Breast epithelium (tissue), 3 donors: ENCODE data around the gene ADARB2.

Source experiments
- POLR2A ChIP-seq: fragments of 450-650 bp; IDR thresholded peaks from one replicate; pipeline ENCODE4 v1.6.1; 2016; ENCODE audit warnings: antibody characterized with exemption, mild to moderate bottlenecking, moderate library complexity
- POLR2AphosphoS5 ChIP-seq, 3 donors: sonication (generic); formaldehyde crosslinking; IDR thresholded peaks; one replicate each; pipeline ENCODE4 v1.6.1; 2017; ENCODE audit warnings: antibody characterized with exemption in 3 of 3
- TF ChIP-seq, protein P1 (sequence below), 3 donors: fragments of 450-650 bp; IDR thresholded peaks; one replicate each; pipeline ENCODE4 v1.5.1; 2016 to 2017; ENCODE audit warnings: antibody characterized with exemption in 3 of 3, mild to moderate bottlenecking in 3 of 3, moderate library complexity in 3 of 3

DNA sequence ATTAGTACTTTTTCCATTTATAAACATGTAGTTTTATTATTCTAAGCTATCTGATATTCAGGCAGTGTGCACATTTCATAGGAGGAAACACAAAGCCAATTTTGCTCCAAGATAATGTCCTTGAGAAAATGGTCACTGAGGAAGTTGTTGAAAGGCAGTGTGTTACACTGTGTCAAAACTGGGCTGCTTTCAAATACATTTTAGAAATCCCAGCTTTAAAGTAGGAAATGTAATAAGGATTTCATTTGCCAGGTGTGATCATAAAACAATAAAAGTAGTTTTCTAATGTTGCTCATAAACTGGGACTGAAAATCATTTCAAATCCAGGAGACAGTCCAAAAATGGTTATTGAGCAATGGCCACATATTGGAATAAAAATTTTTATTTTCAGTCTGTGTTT, 601.1 kb downstream of the ADARB2 start:
- TF ChIP-seq, protein P1, sequence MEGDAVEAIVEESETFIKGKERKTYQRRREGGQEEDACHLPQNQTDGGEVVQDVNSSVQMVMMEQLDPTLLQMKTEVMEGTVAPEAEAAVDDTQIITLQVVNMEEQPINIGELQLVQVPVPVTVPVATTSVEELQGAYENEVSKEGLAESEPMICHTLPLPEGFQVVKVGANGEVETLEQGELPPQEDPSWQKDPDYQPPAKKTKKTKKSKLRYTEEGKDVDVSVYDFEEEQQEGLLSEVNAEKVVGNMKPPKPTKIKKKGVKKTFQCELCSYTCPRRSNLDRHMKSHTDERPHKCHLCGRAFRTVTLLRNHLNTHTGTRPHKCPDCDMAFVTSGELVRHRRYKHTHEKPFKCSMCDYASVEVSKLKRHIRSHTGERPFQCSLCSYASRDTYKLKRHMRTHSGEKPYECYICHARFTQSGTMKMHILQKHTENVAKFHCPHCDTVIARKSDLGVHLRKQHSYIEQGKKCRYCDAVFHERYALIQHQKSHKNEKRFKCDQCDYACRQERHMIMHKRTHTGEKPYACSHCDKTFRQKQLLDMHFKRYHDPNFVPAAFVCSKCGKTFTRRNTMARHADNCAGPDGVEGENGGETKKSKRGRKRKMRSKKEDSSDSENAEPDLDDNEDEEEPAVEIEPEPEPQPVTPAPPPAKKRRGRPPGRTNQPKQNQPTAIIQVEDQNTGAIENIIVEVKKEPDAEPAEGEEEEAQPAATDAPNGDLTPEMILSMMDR (IDR thresholded peaks at IDR 0.05), result no peak
- no peak for TF ChIP-seq POLR2A
- TF ChIP-seq POLR2AphosphoS5 (IDR thresholded peaks at IDR 0.05), result no peak
